NCI-H187 (cell line): ENCODE data around the gene PLRG1.

Experiments used
- DNase-seq, 2 experiments: peaks; one replicate each; lab custom pipeline; 2025; lab: John Stamatoyannopoulos, UW

The PLRG1 gene

DNA sequence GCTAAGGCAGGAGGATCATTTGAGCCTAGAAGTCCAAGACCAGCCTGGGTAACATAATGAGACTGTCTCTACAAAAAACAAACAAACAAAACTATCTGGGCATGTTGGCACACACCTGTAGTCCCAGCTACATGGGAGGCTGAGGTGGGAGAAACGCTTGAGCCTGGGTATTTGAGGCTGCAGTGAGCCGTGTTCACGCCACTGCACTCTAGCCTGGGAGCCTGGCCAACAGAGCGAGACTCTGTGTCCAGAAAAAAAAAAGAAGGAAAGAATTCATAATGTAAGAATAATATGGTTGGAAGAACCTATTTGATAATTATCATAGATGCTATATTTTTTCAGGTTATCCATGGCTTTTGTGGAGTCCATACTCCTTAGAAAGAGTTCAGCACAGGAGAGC, 32.6 kb downstream of the PLRG1 start:
- DNase-seq = no peak

GRCh38 chr4:154516318-154517029, 33.7 kb downstream of the PLRG1 start:
- DNase-seq = no peak

- DNase-seq = no peak
These were observed 38.2 kb downstream of the PLRG1 start for GRCh38 chr4:154511981-154512380.

DNA sequence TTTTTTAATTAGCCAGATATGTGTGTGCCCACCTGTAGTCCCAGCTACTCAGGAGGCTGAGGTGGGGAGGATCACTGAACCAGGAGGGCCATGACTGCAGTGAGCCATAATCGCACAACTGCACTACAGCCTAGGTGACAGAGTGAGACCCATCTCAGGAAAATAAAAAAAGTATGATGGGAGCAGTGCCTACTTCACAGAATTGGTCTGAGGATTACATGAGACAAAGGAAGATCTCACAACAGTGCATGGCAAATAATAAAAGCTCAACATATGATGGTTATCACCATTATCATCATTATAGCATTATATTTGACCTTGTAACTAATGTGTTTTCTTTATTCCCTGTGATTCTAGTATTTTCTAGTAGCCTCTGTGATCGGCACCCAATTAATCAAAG, 38.7 kb downstream of the PLRG1 start:
- DNase-seq = no peak

DNA sequence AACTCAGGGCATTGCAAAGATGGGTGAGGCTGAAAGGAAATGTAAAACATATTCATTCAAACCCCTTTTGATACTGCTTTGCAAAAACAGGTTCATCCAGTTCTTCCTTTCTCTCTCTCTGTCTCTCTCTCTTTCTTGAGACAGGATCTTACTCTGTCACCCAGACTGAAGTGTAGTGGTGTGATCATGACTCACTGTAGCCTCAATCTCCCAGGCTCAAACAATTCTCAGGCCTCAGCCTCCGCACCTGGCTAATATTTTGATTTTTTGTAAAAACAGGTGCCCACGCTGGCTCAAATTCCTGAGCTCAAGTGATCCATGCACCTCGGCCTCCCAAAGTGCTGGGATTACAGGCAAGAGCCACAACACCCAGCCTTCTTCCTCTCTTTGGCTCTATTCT, 43.0 kb downstream of the PLRG1 start:
- DNase-seq = no peak

DNA sequence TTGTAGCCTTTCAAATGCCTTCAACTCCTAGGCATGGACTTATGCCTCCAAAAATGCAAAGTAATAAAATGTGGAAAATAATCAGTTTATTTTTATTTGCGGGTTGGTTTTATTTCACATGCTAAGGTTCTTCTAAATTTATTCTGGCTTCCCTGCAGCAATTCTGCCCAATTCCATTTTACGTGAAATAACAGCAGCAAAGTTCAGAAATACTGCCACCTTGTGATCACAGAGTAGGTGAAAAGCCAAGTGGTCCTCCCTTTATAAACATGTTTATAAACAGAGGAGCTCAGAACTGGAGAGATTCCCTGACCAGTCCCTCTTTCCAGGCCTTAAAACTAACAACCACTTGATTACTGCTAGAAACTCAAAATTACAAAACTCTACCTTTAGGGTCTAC, 43.9 kb downstream of the PLRG1 start:
- DNase-seq = no peak

DNA sequence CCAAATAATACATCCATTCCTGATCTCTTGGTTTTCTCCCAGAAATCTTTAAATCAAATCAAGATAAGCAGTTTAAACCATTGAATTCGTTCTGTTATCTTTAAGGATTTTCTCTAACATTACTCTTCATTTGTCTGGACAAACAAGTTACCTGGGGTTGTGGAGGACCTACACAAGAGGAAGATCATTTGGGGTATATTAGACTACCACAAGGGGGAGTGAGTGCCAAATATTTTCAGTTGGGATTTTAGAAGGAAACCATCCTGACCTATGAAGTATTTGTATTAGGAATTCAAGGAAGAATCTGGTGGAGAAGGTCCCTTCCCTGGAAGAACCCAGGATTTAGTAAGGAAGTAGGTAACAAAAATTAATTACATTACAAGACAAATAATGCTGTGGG, 46.6 kb downstream of the PLRG1 start:
- DNase-seq = no peak

GRCh38 chr4:154502111-154502510, 48.1 kb downstream of the PLRG1 start:
- DNase-seq = no peak

DNA sequence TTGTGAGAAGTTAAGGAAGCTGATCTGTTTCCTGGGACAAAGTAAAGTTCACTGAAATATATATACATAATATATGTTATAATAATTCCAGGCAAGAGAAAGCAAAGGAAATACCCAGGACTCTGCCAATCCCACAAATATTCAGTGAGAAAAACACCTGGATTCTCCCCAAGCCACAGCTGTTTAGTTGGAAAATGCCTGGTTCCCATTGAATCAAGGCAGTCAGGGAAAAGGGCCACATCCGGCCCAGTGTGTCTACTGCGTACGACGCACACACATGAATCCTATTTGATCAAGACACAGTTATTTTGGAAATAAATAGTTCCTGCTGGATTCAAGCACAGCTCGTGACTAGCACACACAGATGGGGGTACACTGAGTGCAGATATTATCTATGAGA, 52.3 kb downstream of the PLRG1 start:
- DNase-seq = no peak

DNA sequence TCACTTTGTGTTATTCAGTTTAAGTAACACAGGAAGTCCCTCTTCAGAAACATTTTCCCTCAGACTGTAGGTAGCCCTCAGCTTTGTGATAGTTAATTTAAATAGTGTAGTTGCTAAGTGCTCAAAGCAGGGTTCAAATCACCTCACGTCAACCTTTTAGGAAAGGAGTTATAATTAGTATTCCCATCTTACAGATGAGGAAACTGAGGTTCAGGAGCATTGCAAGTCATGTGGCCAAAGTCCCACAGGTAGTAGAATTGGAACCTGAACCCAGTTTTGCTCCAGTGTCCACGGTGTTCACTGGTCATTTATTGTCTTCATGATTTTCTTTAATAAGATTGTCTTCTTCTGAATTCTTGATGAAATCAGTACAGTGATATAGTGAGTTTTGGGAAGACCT, 54.3 kb downstream of the PLRG1 start:
- DNase-seq = no peak

- DNase-seq = no peak
These were observed 57.9 kb downstream of the PLRG1 start for GRCh38 chr4:154492288-154492687.

- no peak for DNase-seq
These were observed 58.6 kb downstream of the PLRG1 start, which contains the start of gene DCHS2 for GRCh38 chr4:154491341-154492271. Gene DCHS2, minus strand, starts transcription at chr4:154491799. Its CDS starts 444 bp downstream, at chr4:154491355.

GRCh38 chr4:154490583-154491340, 59.4 kb downstream of the PLRG1 start:
- DNase-seq = no peak

DNA sequence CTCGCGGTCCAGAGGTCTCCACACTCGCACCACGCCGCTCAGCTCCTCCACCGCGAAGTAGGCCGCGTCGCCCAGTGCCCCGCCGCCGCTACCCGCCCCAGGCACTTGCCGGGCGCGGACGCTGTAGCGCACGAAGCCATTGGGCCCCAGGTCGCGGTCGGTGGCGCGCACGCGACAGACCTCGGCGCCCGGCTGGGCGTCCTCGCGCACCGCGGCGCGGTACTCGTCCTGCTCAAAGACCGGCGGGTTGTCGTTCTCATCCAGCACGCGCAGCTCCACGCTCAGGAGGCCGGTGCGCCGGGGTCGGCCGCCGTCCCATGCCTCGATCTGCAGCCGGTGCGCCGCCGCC, 60.0 kb downstream of the PLRG1 start:
- DNase-seq = no peak

- no peak for DNase-seq
These were observed 60.5 kb downstream of the PLRG1 start for GRCh38 chr4:154489558-154490233.

DNA sequence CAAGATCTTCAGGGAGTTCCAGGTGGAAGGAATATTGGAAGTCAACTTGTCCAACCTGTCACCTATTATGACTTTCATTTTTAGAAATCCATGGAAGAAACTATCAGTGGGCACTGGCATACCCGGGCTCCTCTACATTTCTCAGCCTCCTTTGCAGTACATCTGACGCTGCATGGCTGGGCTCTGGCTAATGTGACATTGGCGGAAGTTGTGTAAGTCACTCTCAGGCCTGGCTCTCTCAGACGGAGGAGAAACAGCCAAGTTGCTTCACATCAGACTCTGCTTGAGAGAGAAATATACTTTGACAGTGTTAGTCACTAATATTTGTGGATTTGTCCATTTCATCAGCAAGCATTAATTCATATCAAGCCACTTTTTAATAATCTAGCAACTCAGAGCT, 63.1 kb downstream of the PLRG1 start:
- no peak for DNase-seq

- DNase-seq = no peak
These were observed 65.0 kb downstream of the PLRG1 start for GRCh38 chr4:154485127-154485773.
